HG02885 (cell line): ENCODE data around the gene ACSL6.

ENCODE experiments used
- ATAC-seq: cut with Tn5 transposase; IDR thresholded peaks from one replicate; pipeline ENCODE4 v1.9.1; 2021; ENCODE audit warnings: mild to moderate bottlenecking; ENCODE audit not compliant: unreplicated experiment, poor library complexity

The ACSL6 gene

DNA sequence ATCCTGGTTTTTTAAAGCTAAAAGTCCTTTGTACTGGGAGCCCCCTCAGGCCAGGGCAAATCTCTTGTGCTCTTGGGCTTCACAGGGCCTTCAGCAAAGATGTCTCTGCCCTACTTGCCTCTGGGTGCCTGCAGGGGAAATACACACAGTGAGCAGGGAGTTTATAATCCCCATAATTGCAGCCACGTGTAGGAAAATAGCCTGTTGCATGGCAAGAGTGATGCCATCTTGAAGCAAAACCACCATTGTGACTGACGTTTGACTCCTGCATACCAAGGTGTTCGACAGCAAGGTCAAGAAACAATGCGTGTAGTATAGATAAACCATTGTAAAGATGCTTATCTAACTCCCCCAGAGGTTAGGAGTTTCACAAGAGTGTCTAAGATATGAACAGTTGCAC is 37.6 kb upstream of the ACSL6 start:
- no peak for ATAC-seq

GRCh38 chr5:132046880-132047299 is 35.4 kb upstream of the ACSL6 start:
- no peak for ATAC-seq

DNA sequence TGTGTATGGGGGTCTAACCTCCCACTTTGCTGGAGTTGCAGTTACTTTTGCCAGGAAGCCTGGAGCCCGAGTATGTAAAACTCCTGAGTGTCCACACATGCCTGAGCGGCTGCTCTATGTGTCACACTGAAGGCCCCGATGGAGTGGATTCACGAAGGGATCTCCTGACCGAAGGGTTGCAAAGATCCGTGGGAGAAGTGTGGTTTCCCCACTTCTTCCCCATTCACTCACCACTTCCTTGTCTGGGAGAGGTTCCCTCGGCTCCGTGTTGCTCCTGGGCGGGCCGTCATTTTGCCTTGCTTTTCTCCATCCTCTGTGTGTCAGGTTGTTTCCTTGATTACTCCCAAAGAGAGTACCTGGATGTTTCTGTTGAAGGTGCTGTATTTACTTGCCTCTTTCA is 32.7 kb upstream of the ACSL6 start:
- ATAC-seq, result no peak

DNA sequence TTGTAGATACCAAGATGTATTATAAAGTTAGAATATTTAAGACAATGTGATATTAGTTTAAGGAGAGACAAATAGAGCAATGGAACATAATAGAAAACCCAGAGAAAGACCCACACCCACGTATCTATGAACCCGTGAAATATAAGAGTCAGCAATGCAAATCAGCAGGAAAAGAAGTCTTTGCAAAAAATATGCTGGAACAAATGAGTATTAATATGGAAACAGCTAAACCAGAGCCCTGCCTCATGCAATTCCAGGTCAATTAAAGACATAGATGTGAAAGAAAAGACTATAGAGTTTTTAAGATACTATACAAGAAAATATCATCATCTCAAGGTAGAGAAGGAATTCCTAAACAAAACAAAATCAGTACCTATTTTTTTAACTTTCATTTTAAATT is 25.9 kb upstream of the ACSL6 start:
- no peak for ATAC-seq

DNA sequence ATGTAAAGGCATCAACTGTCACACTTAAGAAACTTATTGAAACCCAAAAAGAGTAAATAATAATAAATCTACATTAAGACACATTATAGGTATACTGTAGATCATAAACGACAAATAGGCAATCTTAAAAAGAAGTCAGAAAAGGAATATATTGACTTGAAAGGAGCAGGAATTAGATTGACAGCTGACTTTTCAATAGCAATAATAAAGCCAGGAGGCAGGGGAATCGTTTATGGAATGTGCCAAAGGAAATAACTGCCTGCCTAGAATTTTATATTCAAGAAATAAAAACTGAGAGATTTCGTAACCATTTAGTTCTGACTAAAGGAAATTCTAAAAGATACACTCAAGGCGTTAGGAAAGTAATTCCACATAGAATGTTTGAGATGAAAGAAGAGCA is 21.7 kb upstream of the ACSL6 start:
- no peak for ATAC-seq

DNA sequence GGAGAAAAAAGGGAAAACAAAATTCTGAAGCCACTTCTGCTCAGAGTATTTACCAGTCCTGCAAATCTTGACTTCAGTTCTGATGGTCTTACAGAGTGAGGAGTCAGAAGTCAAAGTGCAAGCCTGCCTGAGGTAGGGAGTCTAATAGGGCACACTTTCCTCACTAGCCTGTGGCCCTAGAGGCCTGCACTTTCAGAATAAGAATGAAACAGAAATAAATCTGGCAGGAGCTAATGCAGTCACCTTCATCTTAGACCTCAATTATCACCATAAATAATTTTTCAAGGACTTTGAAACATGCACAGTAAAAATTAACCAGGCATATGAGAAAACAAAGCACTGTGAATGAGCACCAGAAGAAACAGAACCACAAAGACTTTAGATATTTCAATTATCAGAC is 20.7 kb upstream of the ACSL6 start:
- no peak for ATAC-seq

DNA sequence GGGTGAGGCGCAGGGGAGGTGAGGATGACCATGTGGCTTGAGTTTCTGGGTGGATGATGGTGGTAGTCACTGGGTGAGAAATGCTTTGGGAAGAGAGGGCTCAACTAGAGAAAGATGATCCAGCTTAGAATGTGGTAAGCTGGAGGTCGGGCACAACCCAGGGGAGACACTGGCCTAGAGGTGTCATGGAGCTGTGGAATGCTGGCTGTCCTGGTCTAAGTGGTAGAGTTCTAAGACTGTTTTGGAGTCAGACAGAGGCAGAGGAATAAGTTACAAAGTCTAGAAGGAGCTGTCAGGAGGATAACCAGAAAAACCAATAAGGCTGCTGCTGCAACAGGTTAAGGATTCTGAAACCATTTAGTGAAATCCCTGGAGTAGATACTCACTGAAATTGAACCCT is 19.2 kb upstream of the ACSL6 start:
- no peak for ATAC-seq

DNA sequence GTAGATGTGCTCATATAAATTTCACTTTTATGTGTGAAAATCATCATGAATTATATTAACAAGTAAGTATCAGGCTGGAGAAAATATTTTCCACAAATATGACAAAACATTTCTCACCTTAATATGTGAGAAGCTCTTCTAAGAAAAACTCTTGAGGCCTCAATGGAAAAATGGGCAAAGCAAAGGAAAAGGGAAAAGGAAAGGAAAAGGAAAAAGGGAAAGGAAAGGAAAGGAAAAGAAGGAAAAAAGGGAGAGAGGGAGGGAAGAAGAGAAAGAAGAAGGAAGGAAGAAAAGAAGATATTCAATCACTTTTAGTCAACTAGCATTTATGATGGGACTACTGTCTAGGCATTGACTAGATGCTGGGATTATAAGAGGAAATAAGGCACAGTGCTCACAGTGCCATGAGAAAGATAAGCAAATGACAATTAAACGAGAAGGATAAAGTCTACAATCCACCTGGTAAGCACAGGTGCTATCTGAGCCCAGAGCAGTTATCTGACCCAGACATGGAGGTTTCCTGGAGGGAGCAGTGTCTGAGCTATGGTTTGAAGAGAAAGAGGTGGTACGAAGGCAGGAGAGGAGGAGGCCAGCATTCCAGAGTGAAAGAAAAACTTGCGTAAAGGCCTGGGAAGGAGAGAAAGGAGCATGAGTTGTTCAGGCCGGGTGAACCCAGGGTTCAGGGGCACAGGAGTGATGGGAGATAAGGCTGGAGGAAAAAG is 18.3 kb upstream of the ACSL6 start:
- no peak for ATAC-seq

- ATAC-seq, result peak; percentile 83
These were observed 15.6 kb upstream of the ACSL6 start for GRCh38 chr5:132027027-132027426.

GRCh38 chr5:132026516-132027008 is 15.1 kb upstream of the ACSL6 start:
- peak; percentile 34 for ATAC-seq

DNA sequence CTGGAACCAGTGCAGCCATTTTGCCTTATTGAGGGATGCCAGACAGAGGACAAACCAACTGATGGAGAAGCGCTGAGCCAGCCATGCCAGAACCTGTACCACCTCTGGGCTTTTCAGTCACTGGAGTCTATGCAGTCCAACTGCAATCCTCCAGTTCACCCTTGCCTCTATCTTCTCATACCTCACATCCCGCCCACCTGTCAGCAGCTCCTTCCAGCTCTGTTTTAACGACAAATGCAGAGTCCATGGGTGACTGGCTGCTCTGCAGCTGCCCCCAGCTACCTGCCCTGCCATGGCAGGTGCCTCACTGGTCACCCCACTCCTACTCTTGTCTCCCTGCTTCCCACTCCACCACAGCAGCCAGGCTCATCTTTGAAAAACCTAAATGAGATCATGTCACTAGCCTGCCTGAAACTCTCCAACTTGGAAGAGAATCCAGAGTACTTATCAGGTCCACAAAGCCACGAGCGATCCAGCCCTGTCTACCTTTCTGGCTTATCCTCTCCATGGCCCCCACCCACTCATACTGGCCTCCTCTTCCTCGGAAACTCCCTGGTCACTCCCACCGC is 14.0 kb upstream of the ACSL6 start:
- ATAC-seq, result no peak

DNA sequence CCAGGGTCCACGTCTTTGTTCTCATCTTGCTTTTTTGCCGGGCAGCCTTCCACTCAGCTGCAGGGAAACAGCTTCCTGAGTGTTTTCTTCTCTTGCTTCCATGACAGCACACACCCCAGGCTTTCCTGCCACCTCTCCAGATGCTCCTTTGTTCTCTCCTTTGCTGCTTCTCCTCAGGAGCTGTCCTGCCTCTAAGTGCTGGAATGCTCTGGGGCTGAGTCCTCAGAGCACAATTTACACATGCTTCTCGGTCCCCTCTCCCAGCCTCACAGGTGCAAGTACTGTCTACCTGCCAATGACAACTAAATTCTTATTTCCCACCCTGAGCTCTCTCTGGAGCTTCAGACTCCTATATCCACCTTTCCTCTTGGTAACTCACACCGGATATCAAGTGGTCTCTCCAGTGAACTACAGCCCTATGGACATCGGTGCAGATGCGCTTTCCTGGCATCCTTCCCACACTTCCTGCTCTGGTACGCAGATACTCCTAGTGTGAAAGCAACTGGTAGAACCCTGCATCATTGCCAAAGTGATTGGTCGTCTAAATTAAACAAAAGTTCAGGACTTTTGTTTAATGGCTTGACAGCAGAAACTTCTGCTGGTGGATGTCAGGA is 13.4 kb upstream of the ACSL6 start:
- ATAC-seq, result no peak

DNA sequence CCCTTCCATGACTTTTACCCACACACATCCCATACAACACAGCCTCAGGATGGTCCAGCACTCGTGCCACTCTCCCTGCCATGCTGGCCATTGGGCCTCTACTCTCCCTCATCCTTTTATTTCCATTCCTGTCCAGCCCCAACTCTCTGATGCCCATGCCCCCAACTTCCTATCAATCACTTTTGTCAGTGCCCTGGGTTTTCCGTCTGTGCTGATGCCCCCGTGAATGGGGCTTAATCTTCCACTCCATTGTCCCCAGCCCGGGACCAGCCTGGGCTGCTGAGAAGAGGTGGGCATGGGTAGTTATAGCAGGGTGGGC is 12.6 kb upstream of the ACSL6 start:
- no peak for ATAC-seq

GRCh38 chr5:132023258-132024116 is 12.0 kb upstream of the ACSL6 start:
- no peak for ATAC-seq

DNA sequence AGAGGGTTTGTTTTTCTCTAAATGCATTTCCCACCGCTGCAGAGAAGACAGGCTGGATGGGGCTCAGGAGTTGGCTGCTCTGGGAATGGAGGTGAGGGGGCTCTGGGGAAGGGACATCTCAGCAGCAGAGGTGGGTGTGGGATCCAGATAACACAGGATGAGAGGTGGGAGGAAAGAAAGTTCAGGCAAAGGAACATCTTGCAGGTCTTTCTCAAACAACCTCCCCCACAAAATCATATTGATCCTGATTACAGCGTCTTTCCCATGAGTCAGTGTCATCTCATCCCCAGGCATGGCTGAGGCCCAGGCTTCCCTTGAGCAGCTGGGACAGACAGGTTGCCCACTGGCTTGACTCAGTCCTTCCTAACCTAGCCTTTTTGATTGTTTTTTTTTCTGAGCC is 11.3 kb upstream of the ACSL6 start:
- no peak for ATAC-seq

DNA sequence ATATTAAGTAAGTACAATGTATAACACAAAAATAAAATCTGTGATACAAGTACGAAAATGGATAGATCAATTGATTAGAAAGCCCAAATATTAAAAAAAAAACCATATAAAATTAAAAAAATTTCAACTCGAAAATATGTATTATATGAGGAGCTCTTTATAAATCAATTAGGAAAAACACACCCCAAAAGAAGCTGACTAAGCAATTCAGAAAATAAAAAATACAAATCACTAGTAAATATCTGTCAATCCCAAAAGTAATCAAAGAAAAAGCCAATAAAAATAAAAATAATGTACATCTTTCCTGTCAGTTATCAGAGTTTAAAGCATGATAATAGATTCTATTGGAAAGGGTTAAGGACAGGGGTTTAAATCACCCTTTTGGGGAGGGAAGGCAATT is 10.2 kb upstream of the ACSL6 start:
- ATAC-seq, result no peak

DNA sequence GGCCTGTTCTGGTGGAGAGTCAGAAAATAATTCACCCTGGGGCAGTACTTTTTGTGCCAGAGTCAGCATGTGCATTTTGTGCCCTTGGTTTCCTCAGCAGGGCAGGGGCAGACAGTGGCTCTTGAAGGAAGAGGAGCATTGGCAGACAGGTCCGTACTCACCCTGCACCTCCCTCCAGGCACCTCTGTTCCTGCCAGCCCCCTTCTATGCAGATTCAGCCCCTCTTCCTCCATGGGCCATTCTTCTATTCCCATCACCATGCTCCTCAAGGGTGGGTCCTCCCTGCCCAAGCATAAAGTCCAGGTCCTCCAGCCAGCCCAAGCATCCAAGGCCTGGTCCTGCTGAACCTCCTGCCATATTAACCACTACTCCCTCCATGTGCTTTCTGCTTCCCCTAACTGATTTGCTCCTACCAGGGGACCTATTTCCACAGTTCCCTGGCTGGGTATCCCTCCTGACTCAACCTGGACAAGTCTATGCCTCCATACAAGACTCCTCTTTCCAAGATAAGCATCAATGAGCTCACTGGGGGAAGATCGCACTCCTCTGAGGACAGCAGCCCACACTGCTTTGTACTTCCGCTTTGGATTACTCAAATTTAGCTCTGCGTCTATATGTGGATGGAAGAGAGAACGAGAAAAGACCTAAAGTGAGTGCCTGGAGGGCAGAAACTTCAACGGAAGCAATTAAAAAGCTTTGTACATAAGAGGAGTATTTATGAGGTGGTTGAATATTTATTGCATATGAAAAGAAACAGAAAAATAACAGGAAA is 9.3 kb upstream of the ACSL6 start:
- peak; percentile 19 for ATAC-seq

DNA sequence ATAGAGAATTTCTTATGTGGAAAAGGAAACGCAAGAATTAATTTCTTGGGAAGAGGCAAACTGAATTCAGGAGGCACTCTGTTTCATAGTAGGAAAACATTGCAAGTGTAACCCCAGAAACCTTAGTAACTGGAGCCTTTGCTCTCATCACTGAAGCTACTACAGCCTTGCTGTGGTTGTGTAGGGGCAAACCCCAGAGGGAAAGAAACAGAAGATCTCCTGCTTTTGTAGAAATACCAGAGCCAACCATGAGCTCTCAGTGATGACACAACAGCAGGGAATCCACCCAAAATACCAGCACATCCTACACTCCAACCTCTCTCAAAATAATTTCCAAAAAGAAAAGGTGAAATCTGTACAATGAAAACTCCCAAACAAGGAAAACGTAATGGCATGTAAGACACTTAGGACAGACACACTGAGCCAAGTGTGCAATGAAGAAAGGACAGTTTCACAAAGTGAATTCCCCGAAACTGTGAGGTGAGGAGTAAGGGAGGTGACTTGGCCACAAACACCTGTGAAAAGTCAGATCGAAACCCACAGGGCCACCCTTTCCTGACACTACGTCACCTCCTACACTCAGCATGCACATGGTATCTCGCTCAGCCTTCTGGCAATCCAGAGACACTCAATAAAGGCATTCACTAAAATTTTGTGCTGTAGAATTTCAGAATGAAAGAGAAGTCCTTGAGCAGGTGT is 8.5 kb upstream of the ACSL6 start:
- ATAC-seq, result peak; percentile 98

- peak; percentile 26 for ATAC-seq
These were observed 7.9 kb upstream of the ACSL6 start for GRCh38 chr5:132019337-132019736.
